H1 (cell line): ENCODE results near the gene GAPDH. TPM values are rescaled to one million over a fixed set of nuclear protein-coding genes. Genes with fewer than 3 reads are reported as not detected.

Experiments
- CTCF ChIA-PET: fragments of 300-600 bp; sonication (Branson Sonifier 250); formaldehyde crosslinking; loops from one replicate; lab custom pipeline; 2021; ENCODE audit not compliant: partially characterized antibody; lab: Charles Lee
- POLR2A ChIA-PET: fragments of 300-600 bp; sonication (Branson Sonifier 250); formaldehyde crosslinking; loops from one replicate; lab custom pipeline; 2021; ENCODE audit warnings: inconsistent platforms; ENCODE audit not compliant: partially characterized antibody; lab: Charles Lee
- DNase-seq, 2 experiments: peaks; one replicate each; pipeline versions ENCODE4 v3.0.0 to v3.0.0-alpha.2; 2010 to 2022; ENCODE audit warnings: low spot score in 2 of 2, low read depth in 1 of 2, mixed read lengths in 1 of 2
- FAIRE-seq: peaks from 2 replicates; lab custom pipeline; 2011; peaks lifted over from hg19 to GRCh38; lab: Jason Lieb, UNC
- H2AFZ ChIP-seq: 2 replicates; pipeline ENCODE4 v1.8.1; 2012; ENCODE audit warnings: low read length, inconsistent platforms
- H2AK5ac ChIP-seq: 2 replicates; pipeline ENCODE4 v1.6.1; 2013; ENCODE audit warnings: low read depth, low read length
- H2BK120ac ChIP-seq: replicated peaks from 2 replicates; pipeline ENCODE3; 2013; ENCODE audit warnings: low read depth, low read length, inconsistent platforms
- H2BK12ac ChIP-seq: 2 replicates; pipeline ENCODE4 v1.6.1; 2013; ENCODE audit warnings: low read depth, low read length
- H2BK15ac ChIP-seq: 2 replicates; pipeline ENCODE4 v1.6.1; 2013; ENCODE audit warnings: low read length
- H2BK20ac ChIP-seq: 2 replicates; pipeline ENCODE4 v1.6.1; 2013; ENCODE audit warnings: low read length
- H2BK5ac ChIP-seq: 2 replicates; pipeline ENCODE4 v1.6.1; 2013; ENCODE audit warnings: low read depth, low read length
- H3K14ac ChIP-seq: 2 replicates; pipeline ENCODE4 v1.6.1; 2013; ENCODE audit warnings: inconsistent platforms; ENCODE audit not compliant: insufficient read length
- H3K18ac ChIP-seq: 2 replicates; pipeline ENCODE4 v1.6.1; 2013; ENCODE audit warnings: low read length; ENCODE audit errors: extremely low read depth
- H3K23ac ChIP-seq: 2 replicates; pipeline ENCODE4 v1.6.1; 2013; ENCODE audit warnings: inconsistent platforms; ENCODE audit not compliant: insufficient read length
- H3K23me2 ChIP-seq: 2 replicates; pipeline ENCODE4 v1.6.1; 2013; ENCODE audit warnings: low read depth, low read length
- H3K27ac ChIP-seq: 2 replicates; pipeline ENCODE4 v1.6.1; 2011; ENCODE audit warnings: low read depth, low read length, inconsistent platforms
- H3K27me3 ChIP-seq, 4 experiments: replicated peaks in 1 of 4; 1 replicate in 1 of 4; 2 replicates in 3 of 4; pipeline versions ENCODE4 v1.6.1 to v1.8.1; 2011 to 2013; ENCODE audit warnings: low read length in 3 of 4, mild to moderate bottlenecking in 3 of 4, inconsistent platforms in 2 of 4, mixed read lengths in 2 of 4, moderate library complexity in 1 of 4; ENCODE audit not compliant: control insufficient read depth in 3 of 4, insufficient read depth in 3 of 4; ENCODE audit errors: extremely low read depth in 1 of 4
- H3K36me3 ChIP-seq, 4 experiments: 2 replicates each; pipeline versions ENCODE4 v1.6.1 to v1.8.1; 2011 to 2013; ENCODE audit warnings: mild to moderate bottlenecking in 4 of 4, low read length in 3 of 4, moderate library complexity in 2 of 4, control low read depth in 1 of 4, inconsistent platforms in 1 of 4; ENCODE audit not compliant: insufficient read depth in 4 of 4, control insufficient read depth in 2 of 4
- H3K4ac ChIP-seq: replicated peaks from 2 replicates; pipeline ENCODE3; 2013; ENCODE audit warnings: low read length, low read depth, mixed read lengths, inconsistent platforms; ENCODE audit not compliant: insufficient read length
- H3K4me1 ChIP-seq, 4 experiments: replicated peaks in 1 of 4; 1 replicate in 1 of 4; 2 replicates in 3 of 4; pipeline versions ENCODE4 v1.6.1 to v1.8.1; 2011 to 2013; ENCODE audit warnings: low read length in 3 of 4, inconsistent platforms in 2 of 4, mixed read lengths in 1 of 4; ENCODE audit not compliant: insufficient read depth in 4 of 4, control insufficient read depth in 3 of 4
- H3K4me2 ChIP-seq, 2 experiments: 2 replicates each; pipeline versions ENCODE4 v1.6.1 to v1.8.1; 2011 to 2013; ENCODE audit warnings: low read depth in 2 of 2, low read length in 2 of 2, control low read depth in 1 of 2, inconsistent platforms in 1 of 2, mild to moderate bottlenecking in 1 of 2; ENCODE audit not compliant: insufficient read depth in 1 of 2
- H3K4me3 ChIP-seq, 4 experiments: fragments of 200-600, 300-600 bp in 1 of 4; sonication (generic), shearing (Covaris generic), sonication (Bioruptor Twin) in 1 of 4; 2 replicates each; pipeline versions ENCODE4 v1.5.1 to v1.8.1; 2011 to 2016; ENCODE audit warnings: low read length in 4 of 4, low read depth in 3 of 4, control low read depth in 2 of 4, inconsistent platforms in 2 of 4, mild to moderate bottlenecking in 2 of 4, mixed read lengths in 1 of 4, moderate library complexity in 1 of 4; ENCODE audit not compliant: insufficient read depth in 2 of 4; ENCODE audit errors: extremely low read depth in 1 of 4
- H3K56ac ChIP-seq: replicated peaks from 2 replicates; pipeline ENCODE3; 2013; ENCODE audit warnings: low read depth, mild to moderate bottlenecking, mixed read lengths, low read length, inconsistent platforms; ENCODE audit not compliant: insufficient read length
- H3K79me1 ChIP-seq: 2 replicates; pipeline ENCODE4 v1.6.1; 2013; ENCODE audit warnings: low read depth, low read length, control low read depth
- H3K79me2 ChIP-seq, 2 experiments: 2 replicates each; pipeline versions ENCODE4 v1.6.1 to v1.8.1; 2012 to 2013; ENCODE audit warnings: low read length in 2 of 2, mild to moderate bottlenecking in 2 of 2, inconsistent platforms in 1 of 2; ENCODE audit not compliant: insufficient read depth in 2 of 2, control insufficient read depth in 1 of 2
- H3K9ac ChIP-seq, 4 experiments: replicated peaks in 1 of 4; 1 replicate in 1 of 4; 2 replicates in 3 of 4; pipeline versions ENCODE4 v1.6.1 to v1.8.1; 2011 to 2013; ENCODE audit warnings: low read depth in 3 of 4, low read length in 3 of 4, control low read depth in 2 of 4, mild to moderate bottlenecking in 2 of 4, moderate library complexity in 2 of 4, inconsistent platforms in 1 of 4; ENCODE audit errors: extremely low read depth in 1 of 4
- H3K9me3 ChIP-seq, 2 experiments: 2 replicates each; pipeline versions ENCODE4 v1.6.1 to v1.8.1; 2012 to 2013; ENCODE audit warnings: mild to moderate bottlenecking in 2 of 2, moderate library complexity in 2 of 2, control low read depth in 1 of 2, inconsistent platforms in 1 of 2, low read depth in 1 of 2, low read length in 1 of 2, mixed read lengths in 1 of 2; ENCODE audit not compliant: insufficient read depth in 2 of 2
- H4K20me1 ChIP-seq, 2 experiments: replicated peaks in 1 of 2; 2 replicates each; pipeline versions ENCODE3 to v1.8.1; 2011 to 2013; ENCODE audit warnings: inconsistent platforms in 2 of 2, low read length in 2 of 2, mild to moderate bottlenecking in 1 of 2; ENCODE audit not compliant: insufficient read depth in 2 of 2, control insufficient read depth in 1 of 2
- H4K5ac ChIP-seq: 2 replicates; pipeline ENCODE4 v1.6.1; 2013; ENCODE audit warnings: low read length, low read depth, mixed read lengths, inconsistent platforms; ENCODE audit not compliant: insufficient read length
- H4K8ac ChIP-seq: 2 replicates; pipeline ENCODE4 v1.8.0; 2013; ENCODE audit warnings: mild to moderate bottlenecking, moderate library complexity, low read length, inconsistent platforms; ENCODE audit not compliant: insufficient read depth; ENCODE audit errors: extremely low read depth
- H4K91ac ChIP-seq: replicated peaks from 2 replicates; pipeline ENCODE3; 2013; ENCODE audit warnings: low read length, mixed read lengths, inconsistent platforms; ENCODE audit not compliant: insufficient read length
- BCL11A ChIP-seq, 2 experiments: IDR thresholded peaks; one replicate each; pipeline ENCODE4 v1.6.1; 2011; ENCODE audit warnings: low read depth in 2 of 2, low read length in 2 of 2, mild to moderate bottlenecking in 2 of 2
- CBX8 ChIP-seq: fragments of 300-800, 300-1000 bp; sonication (generic); IDR thresholded peaks from 2 replicates; pipeline ENCODE4 v1.7.1; 2016; ENCODE audit warnings: low read depth, low read length, borderline replicate concordance
- CTBP2 ChIP-seq: IDR thresholded peaks from 2 replicates; pipeline ENCODE4 v1.7.0; 2011; ENCODE audit warnings: borderline replicate concordance, mild to moderate bottlenecking, moderate library complexity, mixed read lengths, low read length; ENCODE audit not compliant: insufficient read depth, insufficient read length
- EGR1 ChIP-seq: IDR thresholded peaks from 2 replicates; pipeline ENCODE4 v1.6.1; 2011; ENCODE audit warnings: low read depth, low read length, borderline replicate concordance
- EZH2 ChIP-seq: fragments of 200-600 bp; sonication (generic); IDR thresholded peaks from 2 replicates; pipeline ENCODE4 v1.7.1; 2012; ENCODE audit warnings: low read depth, mild to moderate bottlenecking, moderate library complexity, low read length, inconsistent platforms; ENCODE audit not compliant: severe bottlenecking
- FOSL1 ChIP-seq: IDR thresholded peaks from 2 replicates; pipeline ENCODE4 v1.6.1; 2011; ENCODE audit warnings: mild to moderate bottlenecking, low read depth, low read length, moderate library complexity; ENCODE audit not compliant: insufficient read depth
- HDAC6 ChIP-seq: IDR thresholded peaks from one replicate; pipeline ENCODE4 v1.7.1; 2012; ENCODE audit warnings: low read depth, mild to moderate bottlenecking, inconsistent platforms, low read length, moderate library complexity
- JUND ChIP-seq: IDR thresholded peaks from 2 replicates; pipeline ENCODE4 v1.6.1; 2011; ENCODE audit warnings: mild to moderate bottlenecking, improper control_type of control experiment, low read length
- NANOG ChIP-seq: IDR thresholded peaks from 2 replicates; pipeline ENCODE4 v1.6.1; 2011; ENCODE audit warnings: low read length, low read depth, mild to moderate bottlenecking, inconsistent platforms; ENCODE audit not compliant: insufficient read depth, poor library complexity, severe bottlenecking
- POLR2A ChIP-seq, 2 experiments: IDR thresholded peaks; 1 replicate in 1 of 2; 2 replicates in 1 of 2; pipeline ENCODE4 v1.6.1; 2011; ENCODE audit warnings: low read depth in 2 of 2, low read length in 2 of 2, mild to moderate bottlenecking in 2 of 2; ENCODE audit errors: control extremely low read depth in 1 of 2
- SAP30 ChIP-seq: fragments of 300-600 bp; sonication (generic); IDR thresholded peaks from 2 replicates; pipeline ENCODE4 v1.7.1; 2012; ENCODE audit warnings: low read length, moderate library complexity, mild to moderate bottlenecking, inconsistent platforms; ENCODE audit not compliant: insufficient read depth, insufficient replicate concordance
- SIX5 ChIP-seq: IDR thresholded peaks from 2 replicates; pipeline ENCODE4 v1.6.1; 2011; ENCODE audit warnings: mild to moderate bottlenecking, low read depth, low read length
- TBP ChIP-seq: IDR thresholded peaks from 2 replicates; pipeline ENCODE4 v1.6.1; 2011; ENCODE audit warnings: low read depth, low read length, improper control_type of control experiment
- ZNF274 ChIP-seq: IDR thresholded peaks from 2 replicates; pipeline ENCODE4 v1.7.0; 2012; ENCODE audit warnings: low read length, borderline replicate concordance; ENCODE audit errors: extremely low read depth
- WGBS, 2 experiments: shearing (Covaris generic) in 1 of 2; methylation state at CpG; one replicate each; pipeline versions ENCODE4 v1.1.6 to v1.1.7; 2013 to 2015; ENCODE audit warnings: low lambda C conversion rate in 2 of 2, mixed read lengths in 2 of 2, inconsistent platforms in 1 of 2, low coverage in 1 of 2, missing lambda C conversion rate in 1 of 2; ENCODE audit not compliant: insufficient replicate concordance in 2 of 2, insufficient coverage in 1 of 2, insufficient read length in 1 of 2; ENCODE audit errors: extremely low coverage in 1 of 2, missing lambda C conversion rate in 1 of 2; 5-methylcytosine and 5-hydroxymethylcytosine counted together
- polyA plus RNA-seq, 7 experiments: library from polyadenylated mRNA; depleted of rRNA in 3 of 7; stranded (reverse) in 5 of 7; unstranded in 2 of 7; fragments of >200 nt in 5 of 7; fragments of 200-250 nt in 2 of 7; gene quantifications; 1 replicate in 5 of 7; 2 replicates in 1 of 7; 4 replicates in 1 of 7; pipeline versions ENCODE4 v1.2.1 to v1.2.3, GENCODE V29; 2011 to 2013; ENCODE audit warnings: missing spikeins in 2 of 7, mixed read lengths in 2 of 7
- total RNA-seq: library from RNA; stranded (reverse); fragmentation: NEBNext Ultra II Directional; extraction: Animal tissue kit (Norgen Biotek cat#: 25700); gene quantifications from 2 replicates; pipeline ENCODE4 v1.2.1, GENCODE V29; 2021

GAPDH gene
- total and polyA plus RNA-seq, 2 of the 8 experiments (the other 6 are each of a cell fraction or from before 2014, with no cell fraction given) = 5,175 to 15,878 TPM

DNA sequence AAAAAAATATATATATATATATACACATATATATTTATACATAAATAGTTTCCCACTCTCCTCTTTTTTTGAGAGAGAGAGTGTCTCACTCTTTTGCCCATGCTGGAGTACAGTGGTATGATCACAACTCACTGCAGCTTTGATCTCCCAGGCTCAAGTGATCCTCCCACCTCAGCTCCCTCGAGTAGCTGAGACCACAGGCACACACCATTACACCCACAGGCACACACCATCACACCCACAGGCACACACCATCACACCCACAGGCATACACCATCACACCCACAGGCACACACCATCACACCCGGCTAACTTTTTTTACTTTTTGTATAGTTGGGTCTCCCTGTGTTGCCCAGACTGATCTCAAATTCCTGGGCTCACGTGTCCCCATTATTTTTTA lies 14.1 kb upstream of the GAPDH start:
- 91% methylated on average over 3 of the region's 3 CpGs; no CpG with 5 or more reads in 1 of the 2 experiments for WGBS, 2 experiments
- no peaks in the 10 kb centered on the region for H3K9me3 ChIP-seq
- no peak for FAIRE-seq
- ChIA-PET POLR2A (interaction anchor here (0.7 to 14.8 kb wide), 4 partner anchors 9 to 328 kb away, joined by 3 to 188 read pairs (median 5); partner anchors contain the start of gene GAPDH), CTCF (interaction anchor here (0.8 to 1.3 kb wide), 3 partner anchors 9 to 54 kb away, joined by 3 to 4 read pairs (median 3); no protein-coding TSS in a partner anchor)
- H3K4me1 ChIP-seq = no peaks in the 10 kb centered on the region
- H3K56ac ChIP-seq = no peak overlapping the region
- H3K27ac ChIP-seq = no peak overlapping the region
- no peak overlapping the region for H2AFZ ChIP-seq
- H4K5ac ChIP-seq = no peak overlapping the region
- H3K9ac ChIP-seq = no peak overlapping the region
- H4K8ac ChIP-seq = no peak overlapping the region
- peaks cover 46 to 91% (median 78%) of the 10 kb centered on the region in 4 experiments for H3K36me3 ChIP-seq
- no peak overlapping the region for H2BK12ac ChIP-seq
- peaks cover 1% of the 10 kb centered on the region; the same call in 1 of the 2 replicates for H3K23me2 ChIP-seq
- no peak overlapping the region for H2BK5ac ChIP-seq
- H3K14ac ChIP-seq = no peak overlapping the region
- peaks cover 2 to 4% of the 10 kb centered on the region in 2 experiments for H4K20me1 ChIP-seq
- H3K4me3 ChIP-seq = no peak overlapping the region
- H2BK15ac ChIP-seq = no peak overlapping the region
- H3K79me2 ChIP-seq = no peaks in the 10 kb centered on the region
- H2BK120ac ChIP-seq = no peak overlapping the region
- no peak overlapping the region for H3K4me2 ChIP-seq
- no peak overlapping the region for H3K4ac ChIP-seq
- no peak overlapping the region for H2BK20ac ChIP-seq
- no peak for DNase-seq
- no peak overlapping the region for H3K23ac ChIP-seq
- H3K79me1 ChIP-seq = no peaks in the 10 kb centered on the region
- H2AK5ac ChIP-seq = no peak overlapping the region
- H3K27me3 ChIP-seq = no peaks in the 10 kb centered on the region
- no peak overlapping the region for H3K18ac ChIP-seq
- H4K91ac ChIP-seq = no peak overlapping the region
- TF ChIP-seq CBX8 (no peak), EGR1 (no peak), ZNF274 (no peak), EZH2 (no peak), CTBP2 (no peak), POLR2A (IDR thresholded peaks at IDR 0.05; ENCODE audit: control extremely low read depth in 1 of 2, low read depth in 2 of 2, low read length in 2 of 2) (no peak), BCL11A (IDR thresholded peaks at IDR 0.05; ENCODE audit: low read depth in 2 of 2, low read length in 2 of 2) (no peak), FOSL1 (no peak), HDAC6 (no peak), NANOG (no peak), SAP30 (no peak), SIX5 (no peak), TBP (no peak), JUND (no peak)
